Osteoblast (primary cell): ENCODE results near the gene WWOX. TPM values are rescaled to one million over a fixed set of nuclear protein-coding genes. Genes with fewer than 3 reads are reported as not detected.

Experiments used
- DNase-seq: peaks from one replicate; pipeline ENCODE4 v3.0.0; 2011; ENCODE audit warnings: low spot score, mixed read lengths; ENCODE audit not compliant: insufficient read length; ENCODE audit errors: missing footprints
- H2AFZ ChIP-seq: 2 replicates; pipeline ENCODE4 v1.6.0; 2011; ENCODE audit warnings: mild to moderate bottlenecking, low read length
- H3K27ac ChIP-seq: 2 replicates; pipeline ENCODE4 v1.5.1; 2011; ENCODE audit warnings: mild to moderate bottlenecking, low read depth, low read length, moderate library complexity
- H3K27me3 ChIP-seq: 2 replicates; pipeline ENCODE4 v1.6.0; 2012; ENCODE audit warnings: mild to moderate bottlenecking, control low read depth, inconsistent platforms, low read length, moderate library complexity; ENCODE audit not compliant: insufficient read depth
- H3K36me3 ChIP-seq: 2 replicates; pipeline ENCODE4 v1.5.1; 2011; ENCODE audit warnings: mild to moderate bottlenecking, low read length, control low read depth, moderate library complexity; ENCODE audit not compliant: insufficient read depth
- H3K4me1 ChIP-seq: 2 replicates; pipeline ENCODE4 v1.5.1; 2011; ENCODE audit warnings: mild to moderate bottlenecking, low read length, control low read depth, moderate library complexity; ENCODE audit not compliant: insufficient read depth
- H3K4me2 ChIP-seq: 2 replicates; pipeline ENCODE4 v1.6.0; 2011; ENCODE audit warnings: mild to moderate bottlenecking, low read length; ENCODE audit not compliant: insufficient read depth
- H3K4me3 ChIP-seq: fragments of 200-600 bp; sonication (generic); 3 replicates; pipeline ENCODE4 v1.5.1; 2012; ENCODE audit warnings: mild to moderate bottlenecking, low read length, inconsistent platforms; ENCODE audit not compliant: insufficient read depth
- H3K79me2 ChIP-seq: 2 replicates; pipeline ENCODE4 v1.6.0; 2012; ENCODE audit warnings: mild to moderate bottlenecking, low read length, control low read depth, inconsistent platforms; ENCODE audit not compliant: insufficient read depth
- H3K9me3 ChIP-seq: 2 replicates; pipeline ENCODE4 v1.5.1; 2011; ENCODE audit warnings: low read depth, low read length, control low read depth
- H4K20me1 ChIP-seq: 2 replicates; pipeline ENCODE4 v1.6.0; 2012; ENCODE audit warnings: mild to moderate bottlenecking, low read length, control low read depth; ENCODE audit not compliant: insufficient read depth
- CTCF ChIP-seq: IDR thresholded peaks from 2 replicates; pipeline ENCODE4 v1.5.1; 2011; ENCODE audit warnings: mild to moderate bottlenecking, low read depth, low read length, moderate library complexity; ENCODE audit errors: extremely low read depth
- total RNA-seq: library from RNA; depleted of rRNA; stranded (reverse); fragments of >200 nt; gene quantifications from 2 replicates; pipeline ENCODE4 v1.2.3, GENCODE V29; 2012

WWOX gene
- total RNA-seq, 1 donor = 23.9 TPM

GRCh38 chr16:78433116-78433515, 333.7 kb downstream of the WWOX start:
- H4K20me1 ChIP-seq = no peaks in the 10 kb centered on the region
- no peaks in the 10 kb centered on the region for H3K4me1 ChIP-seq
- no peak overlapping the region for H2AFZ ChIP-seq
- no peaks in the 10 kb centered on the region for H3K9me3 ChIP-seq
- DNase-seq = no peak
- no peaks in the 10 kb centered on the region for H3K79me2 ChIP-seq
- TF ChIP-seq CTCF = no peak
- H3K36me3 ChIP-seq = no peaks in the 10 kb centered on the region
- no peaks in the 10 kb centered on the region for H3K27me3 ChIP-seq
- H3K4me3 ChIP-seq = no peak overlapping the region
- no peak overlapping the region for H3K27ac ChIP-seq
- H3K4me2 ChIP-seq = no peak overlapping the region

GRCh38 chr16:78434401-78434800, 334.9 kb downstream of the WWOX start:
- Histone ChIP-seq H3K36me3 (no peaks in the 10 kb centered on the region), H3K27me3 (no peaks in the 10 kb centered on the region), H3K4me1 (no peaks in the 10 kb centered on the region), H3K79me2 (no peaks in the 10 kb centered on the region), H3K27ac (no peak overlapping the region), H4K20me1 (no peaks in the 10 kb centered on the region), H3K9me3 (no peaks in the 10 kb centered on the region), H2AFZ (no peak overlapping the region), H3K4me2 (no peak overlapping the region), H3K4me3 (no peak overlapping the region)
- TF ChIP-seq CTCF = no peak
- DNase-seq = no peak

- Histone ChIP-seq H3K4me3 (no peak overlapping the region), H4K20me1 (no peaks in the 10 kb centered on the region), H3K79me2 (no peaks in the 10 kb centered on the region), H3K27ac (no peak overlapping the region), H3K4me1 (no peaks in the 10 kb centered on the region), H3K27me3 (no peaks in the 10 kb centered on the region), H3K4me2 (no peak overlapping the region), H3K9me3 (no peaks in the 10 kb centered on the region), H2AFZ (no peak overlapping the region), H3K36me3 (no peaks in the 10 kb centered on the region)
- no peak for DNase-seq
- TF ChIP-seq CTCF = no peak
Measured at GRCh38 chr16:78435260-78435659, 335.8 kb downstream of the WWOX start.

GRCh38 chr16:78436023-78436422, 336.6 kb downstream of the WWOX start:
- Histone ChIP-seq H4K20me1 (no peaks in the 10 kb centered on the region), H3K27ac (no peak overlapping the region), H3K4me2 (no peak overlapping the region), H3K4me3 (no peak overlapping the region), H2AFZ (no peak overlapping the region), H3K27me3 (no peaks in the 10 kb centered on the region), H3K9me3 (no peaks in the 10 kb centered on the region), H3K79me2 (no peaks in the 10 kb centered on the region), H3K4me1 (no peaks in the 10 kb centered on the region), H3K36me3 (no peaks in the 10 kb centered on the region)
- TF ChIP-seq CTCF = no peak
- DNase-seq = no peak
